NCI-H1417 treated with DMSO at 0.1 percent for 48 hours (cell line): Measurements from ENCODE around the gene CTSF.
"Not testable (repeated sequence)": the region's sequence is repeated elsewhere in the genome, so short reads cannot be mapped to it uniquely, and the experiment has no call there.

Source experiments
- DNase-seq: peaks from one replicate; lab custom pipeline; 2025; lab: John Stamatoyannopoulos, UW

CTSF gene

DNA sequence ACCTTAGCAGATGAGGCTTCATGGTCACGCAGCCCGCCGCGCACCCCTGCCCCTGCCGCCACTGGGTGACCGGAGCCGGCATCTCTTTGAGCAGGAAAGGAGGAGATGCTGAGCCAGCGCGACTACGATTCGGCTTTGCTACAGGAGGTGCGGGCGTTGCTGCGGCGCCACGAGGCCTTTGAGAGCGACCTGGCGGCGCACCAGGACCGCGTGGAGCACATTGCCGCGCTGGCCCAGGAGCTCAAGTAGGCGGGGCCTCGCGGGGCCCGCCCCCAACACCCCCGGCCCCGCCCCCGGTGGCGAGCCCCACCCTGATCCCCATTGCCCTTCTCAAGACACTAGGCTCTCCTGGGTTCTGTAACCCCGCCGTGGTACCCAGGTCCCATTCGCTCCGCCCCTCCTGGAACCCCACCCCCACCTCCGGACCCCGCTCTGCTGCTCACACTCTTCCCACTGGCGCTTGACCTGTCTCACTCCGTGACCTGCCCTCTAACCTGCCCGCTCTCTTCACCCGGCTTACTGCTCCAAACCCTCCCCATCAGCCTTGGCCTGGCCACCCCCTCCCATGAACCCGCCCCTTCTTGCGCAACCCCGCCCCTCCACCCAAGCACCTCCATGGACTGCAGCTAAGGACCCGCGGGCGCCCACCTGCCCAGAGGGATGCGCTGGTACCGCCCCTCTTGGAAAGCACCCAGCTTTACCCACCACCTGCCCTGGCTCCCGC, 9.1 kb downstream of the CTSF start:
- no peak for DNase-seq

DNA sequence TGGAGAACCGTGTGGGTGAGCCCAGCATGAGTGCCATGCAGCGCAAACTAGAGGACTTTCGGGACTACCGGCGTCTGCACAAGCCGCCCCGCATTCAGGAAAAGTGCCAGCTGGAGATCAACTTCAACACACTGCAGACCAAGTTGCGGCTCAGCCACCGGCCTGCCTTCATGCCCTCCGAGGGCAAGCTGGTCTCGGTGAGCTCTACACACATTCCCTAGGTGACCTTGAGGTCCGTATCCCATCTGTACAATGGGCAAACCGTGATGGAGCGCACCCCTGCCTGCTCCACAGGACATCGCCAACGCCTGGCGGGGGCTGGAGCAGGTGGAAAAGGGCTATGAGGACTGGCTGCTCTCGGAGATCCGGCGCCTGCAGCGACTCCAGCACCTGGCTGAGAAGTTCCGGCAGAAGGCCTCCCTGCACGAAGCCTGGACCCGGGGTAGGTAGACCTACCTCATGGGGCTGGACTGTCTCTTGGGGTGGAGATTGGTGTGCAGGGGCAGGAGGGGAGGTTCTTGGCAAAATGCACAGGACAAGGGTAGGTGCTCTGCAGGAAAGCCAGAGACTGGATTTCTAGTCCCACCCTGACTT, 10.6 kb downstream of the CTSF start:
- DNase-seq = no peak

DNA sequence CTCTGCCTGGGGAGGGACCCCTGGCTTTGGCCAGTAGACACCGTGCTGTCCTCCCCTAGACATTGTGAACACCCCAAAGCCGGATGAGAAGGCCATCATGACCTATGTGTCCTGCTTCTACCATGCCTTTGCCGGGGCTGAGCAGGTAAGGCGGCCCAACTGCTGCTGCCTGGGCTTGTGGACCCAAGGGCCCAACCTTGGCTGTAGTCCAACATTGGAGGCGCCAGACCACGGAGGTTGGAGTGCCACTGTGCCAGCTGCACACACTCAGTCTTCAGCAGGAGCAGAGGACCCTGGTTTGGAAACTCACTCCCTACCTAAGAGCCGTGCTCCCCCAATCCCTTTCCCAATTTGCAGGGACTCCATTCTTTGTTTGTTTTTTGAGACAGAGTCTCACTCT, 12.3 kb downstream of the CTSF start:
- DNase-seq = no peak

DNA sequence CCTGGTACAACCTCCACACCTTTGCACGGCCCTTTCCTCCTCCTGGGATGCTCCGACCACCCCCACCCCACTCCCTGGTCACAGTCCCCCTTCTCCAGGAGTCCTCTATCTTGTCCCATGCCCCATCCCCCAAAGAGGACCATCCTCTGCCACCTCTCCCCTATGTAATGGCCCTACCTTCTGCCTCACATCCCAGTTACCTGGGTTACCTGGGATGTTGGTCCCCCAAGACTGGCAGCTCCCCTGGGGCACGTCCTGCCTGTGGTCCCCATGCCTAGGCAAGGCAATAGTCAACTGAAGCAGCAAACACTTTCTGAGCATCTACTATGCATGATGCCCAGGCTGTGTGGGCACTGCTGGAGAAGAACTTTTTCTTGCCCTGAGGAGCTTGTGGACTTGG, 13.0 kb downstream of the CTSF start:
- no peak for DNase-seq

DNA sequence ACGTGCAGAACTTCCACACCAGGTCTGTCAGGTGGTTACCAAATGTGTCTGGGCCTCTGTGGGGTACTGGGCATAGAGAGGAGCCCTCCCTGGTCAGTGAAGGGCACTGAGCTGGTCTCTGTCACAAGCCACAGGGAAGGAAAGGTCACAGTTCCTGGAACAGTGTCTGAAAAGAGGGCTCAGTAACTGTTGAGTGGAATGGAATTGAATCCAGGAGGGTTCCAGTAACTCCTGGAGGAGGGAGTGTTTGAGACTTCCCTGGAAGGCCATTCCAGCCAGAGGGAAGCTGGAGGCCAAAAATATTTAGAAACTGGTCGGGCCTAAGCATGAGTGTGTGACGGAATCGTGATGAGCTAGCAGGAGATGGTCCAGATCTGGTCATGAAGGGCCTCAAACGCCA, 13.8 kb downstream of the CTSF start:
- no peak for DNase-seq

DNA sequence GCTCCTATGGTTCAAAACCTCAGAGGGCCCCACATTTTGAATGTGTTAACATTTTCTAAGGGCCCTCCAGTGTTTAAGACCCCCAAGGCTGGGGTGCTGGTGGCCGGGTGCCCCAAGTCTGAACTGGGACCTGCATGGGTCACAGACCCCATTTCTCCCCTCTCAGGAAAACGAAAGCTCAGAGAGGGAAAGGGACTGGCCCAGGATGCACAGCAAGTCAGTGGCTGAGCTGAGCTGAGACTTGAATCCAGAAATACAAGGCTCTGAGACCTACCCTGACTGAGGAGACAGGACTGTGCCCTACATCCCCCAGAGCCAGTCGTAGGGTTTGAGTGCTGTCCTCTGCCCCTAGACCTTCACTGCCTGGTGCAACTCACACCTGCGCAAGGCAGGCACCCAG, 17.5 kb downstream of the CTSF start:
- no peak for DNase-seq

DNA sequence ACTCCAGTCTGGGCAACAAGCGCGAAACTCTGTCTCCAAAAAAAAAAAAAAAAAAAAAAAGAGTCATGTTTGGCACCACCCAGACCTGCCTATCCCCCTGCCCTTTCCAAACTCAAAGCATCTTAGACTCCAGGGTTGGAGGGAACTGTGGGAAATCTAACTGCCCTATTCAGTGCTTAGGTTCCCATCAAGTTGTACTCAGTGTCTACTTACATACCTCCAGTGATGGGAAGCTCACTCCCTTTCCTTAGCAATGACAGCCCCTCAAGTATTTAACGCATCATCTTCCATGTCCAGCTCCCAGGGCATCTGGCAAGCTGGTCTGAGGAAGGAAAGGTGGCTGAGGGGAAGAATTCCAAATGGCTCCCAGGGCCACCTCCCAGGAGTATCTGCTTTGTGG, 18.7 kb downstream of the CTSF start:
- no peak for DNase-seq

DNA sequence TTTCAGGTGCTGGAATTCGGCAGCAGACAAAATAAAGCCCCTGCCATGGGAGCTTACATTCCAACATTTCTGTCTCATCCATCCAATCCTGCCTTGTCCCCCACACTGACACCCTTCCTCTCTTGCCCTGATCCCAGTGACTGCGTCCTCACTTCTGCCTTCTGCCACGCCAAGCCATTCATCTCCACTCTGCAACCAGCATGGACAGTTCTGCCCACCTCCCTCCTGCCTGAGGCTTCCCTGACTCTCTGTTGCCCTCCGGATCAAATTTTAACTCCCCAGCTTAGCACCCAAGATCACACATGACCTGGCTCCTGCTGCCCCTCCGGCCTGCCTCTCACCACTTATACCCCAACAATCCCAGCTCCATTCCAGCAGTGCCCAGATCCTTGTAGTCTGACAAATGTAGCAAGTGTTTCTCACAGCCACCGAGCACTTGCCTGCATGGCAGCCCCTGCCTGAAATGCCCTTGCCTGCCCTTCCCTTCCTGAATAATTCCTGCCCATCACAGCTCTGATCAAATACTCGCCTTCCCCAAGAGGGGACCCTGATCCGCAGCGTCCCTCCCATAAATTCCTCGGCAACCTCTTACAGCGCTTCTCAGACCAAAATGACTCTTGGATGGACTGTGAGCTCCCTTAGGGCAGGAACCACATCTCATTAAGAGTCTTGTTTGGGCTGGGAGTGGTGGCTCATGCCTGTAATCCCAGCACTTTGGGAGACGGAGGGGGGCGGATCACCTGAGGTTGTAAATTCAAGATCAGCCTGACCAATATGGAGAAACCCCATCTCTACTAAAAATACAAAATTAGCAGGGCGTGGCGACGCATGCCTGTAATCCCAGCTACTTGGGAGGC, 19.4 kb downstream of the CTSF start:
- no peak for DNase-seq

DNA sequence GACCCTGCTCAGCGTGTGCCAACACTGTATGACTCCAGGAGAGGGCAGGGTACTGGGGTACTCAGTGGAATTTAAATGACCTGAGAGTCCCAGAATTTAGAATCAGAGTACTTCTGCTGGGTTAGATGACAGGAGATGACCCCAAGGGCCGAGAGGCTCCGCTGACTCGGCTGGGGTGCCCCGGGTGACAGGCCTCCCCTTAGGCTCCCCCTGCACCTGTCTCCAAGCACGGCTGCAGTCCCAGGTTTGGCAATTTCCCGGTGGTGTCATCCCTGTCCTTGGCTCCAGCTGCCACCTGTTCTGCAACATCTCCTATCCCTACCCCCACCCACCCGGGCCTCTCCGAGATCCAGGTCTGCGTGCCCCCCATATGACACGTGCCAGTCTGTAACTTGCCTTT, 20.4 kb downstream of the CTSF start:
- no peak for DNase-seq

DNA sequence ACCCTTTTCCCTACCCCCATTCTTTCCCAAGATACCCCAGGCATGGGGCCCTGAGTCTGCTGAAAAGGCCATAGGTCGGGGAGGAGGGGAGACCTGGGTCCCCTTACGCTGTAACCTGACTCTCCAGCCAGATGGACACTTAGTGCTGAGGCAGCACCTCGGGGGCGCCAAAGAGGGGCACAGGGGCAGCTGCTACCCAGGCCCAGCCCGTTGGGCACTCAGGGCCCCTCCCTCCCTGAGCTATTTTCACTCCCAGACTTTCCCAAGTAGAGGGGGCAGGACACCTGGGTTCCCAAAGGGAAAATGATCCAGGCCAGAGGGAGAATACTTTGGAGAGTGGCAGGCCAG, 20.8 kb downstream of the CTSF start:
- no peak for DNase-seq

DNA sequence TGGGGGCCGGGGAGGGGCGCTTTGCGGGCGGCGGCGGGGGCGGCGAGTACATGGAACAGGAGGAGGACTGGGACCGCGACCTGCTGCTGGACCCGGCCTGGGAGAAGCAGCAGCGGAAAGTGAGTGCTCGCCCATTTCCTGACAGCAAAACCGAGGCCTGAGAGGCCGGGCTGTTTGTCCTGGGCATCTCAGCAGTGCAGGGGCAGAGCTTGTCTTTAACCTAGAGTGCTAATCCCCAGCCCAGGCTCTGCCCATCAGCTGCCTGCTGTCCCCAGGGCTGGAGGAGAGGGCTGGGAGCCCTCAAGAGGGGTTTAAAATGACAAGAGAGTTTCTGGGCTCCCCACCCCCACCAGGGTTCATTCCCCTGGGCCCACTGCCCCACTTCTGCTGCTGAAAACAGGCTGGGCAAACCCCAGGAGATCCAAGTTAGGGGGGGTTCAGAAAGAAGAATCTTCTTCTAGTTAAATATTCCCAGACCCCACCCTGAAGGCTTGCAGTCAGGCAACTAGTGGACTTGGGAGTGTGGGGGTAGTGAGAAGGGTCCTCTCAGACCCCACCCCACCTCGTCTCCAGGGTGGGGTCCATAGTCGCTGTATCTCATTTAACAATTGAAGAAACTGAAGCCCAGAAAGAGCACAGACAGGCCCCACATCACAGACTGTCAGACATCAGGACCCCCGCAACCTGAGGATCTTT, 21.3 kb downstream of the CTSF start:
- no peak for DNase-seq

DNA sequence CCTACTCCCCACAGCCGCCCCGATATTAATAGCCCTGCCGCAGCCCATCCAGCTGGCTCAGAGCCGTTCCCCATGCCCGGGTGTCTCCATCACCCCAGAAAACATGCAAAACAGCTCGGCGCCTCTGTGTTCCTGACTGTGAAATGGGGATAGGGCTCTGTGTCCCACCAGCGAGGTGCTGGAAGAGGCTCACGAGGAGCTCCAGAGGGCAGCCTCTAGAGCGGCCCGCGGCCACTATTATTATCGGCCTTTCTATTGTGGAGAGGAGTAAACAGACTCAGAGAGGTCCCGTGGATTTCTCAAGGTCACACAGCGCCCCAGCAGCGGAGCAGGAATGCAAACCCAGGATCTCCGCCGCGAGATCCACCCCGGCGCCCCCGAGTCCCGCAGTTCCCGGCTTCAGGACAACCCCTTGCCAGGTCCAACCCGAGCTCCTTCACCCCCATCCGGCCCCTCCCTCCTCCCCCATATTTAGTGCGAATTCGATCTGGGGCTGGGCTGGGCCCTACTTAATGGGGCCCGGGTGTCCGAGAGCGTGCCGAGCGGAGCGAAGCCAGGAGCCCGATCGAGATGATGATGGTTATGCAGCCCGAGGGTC, 21.9 kb downstream of the CTSF start, which contains the start of gene ACTN3:
Gene ACTN3, plus strand, starts transcription at position 536 of the 598 bp plus-strand sequence. Its CDS starts 35 bp downstream, at position 571.
- DNase-seq = no peak

DNA sequence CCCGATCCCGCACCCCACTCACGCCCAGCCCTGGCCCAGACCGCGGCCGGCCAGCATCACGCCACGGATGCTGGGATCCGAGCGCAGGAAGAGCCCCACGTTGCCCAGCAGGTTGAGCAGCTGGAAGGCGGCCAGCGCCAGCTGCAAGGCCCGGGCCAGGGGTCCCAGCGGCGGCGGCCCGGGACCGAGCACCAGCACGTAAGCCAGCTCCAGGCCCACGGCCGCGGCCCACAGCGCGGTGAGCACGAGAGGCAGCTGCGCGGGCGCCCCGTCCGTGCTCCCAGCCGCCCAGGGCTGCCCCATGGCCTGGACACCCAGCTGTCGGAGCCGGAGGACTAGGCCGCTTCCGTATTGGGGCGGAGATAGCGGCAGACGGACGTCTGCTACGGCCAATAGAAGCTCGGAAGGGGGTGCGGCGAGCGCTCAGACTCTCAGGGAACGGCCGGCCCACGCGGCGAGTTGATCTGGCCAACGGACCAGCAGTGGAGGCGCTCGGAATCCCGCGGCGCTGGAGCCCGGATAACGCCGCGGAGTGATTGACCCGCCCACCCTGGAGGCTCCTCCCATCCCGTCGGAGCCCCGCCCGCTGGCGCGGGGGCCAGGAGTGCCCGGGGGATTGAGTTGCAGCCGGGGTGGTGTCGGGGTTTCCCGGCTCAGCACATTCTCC, 22.6 kb downstream of the CTSF start, which contains the start of gene ZDHHC24:
Gene ZDHHC24, minus strand, starts transcription at position 348 of the 667 bp plus-strand sequence. Its CDS starts 45 bp downstream, at position 303.
- DNase-seq = peak; percentile 85

DNA sequence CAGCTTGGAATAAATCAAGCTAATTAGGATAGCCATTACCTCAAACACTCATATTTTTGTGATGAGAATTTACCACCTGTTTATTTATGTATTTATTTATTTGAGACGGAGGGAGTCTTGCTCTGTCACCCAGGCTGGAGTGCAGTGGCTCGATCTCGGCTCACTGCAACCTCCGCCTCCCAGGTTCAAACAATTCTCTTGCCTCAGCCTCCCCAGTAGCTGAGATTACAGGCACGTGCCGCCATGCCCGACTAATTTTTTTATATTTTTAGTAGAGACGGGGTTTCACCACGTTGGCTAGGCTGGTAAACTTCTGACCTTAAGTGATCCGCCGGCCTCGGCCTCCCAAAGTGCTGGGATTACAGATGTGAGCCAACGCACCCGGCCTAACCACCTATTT, 23.5 kb downstream of the CTSF start:
- not testable (repeated sequence) for DNase-seq

DNA sequence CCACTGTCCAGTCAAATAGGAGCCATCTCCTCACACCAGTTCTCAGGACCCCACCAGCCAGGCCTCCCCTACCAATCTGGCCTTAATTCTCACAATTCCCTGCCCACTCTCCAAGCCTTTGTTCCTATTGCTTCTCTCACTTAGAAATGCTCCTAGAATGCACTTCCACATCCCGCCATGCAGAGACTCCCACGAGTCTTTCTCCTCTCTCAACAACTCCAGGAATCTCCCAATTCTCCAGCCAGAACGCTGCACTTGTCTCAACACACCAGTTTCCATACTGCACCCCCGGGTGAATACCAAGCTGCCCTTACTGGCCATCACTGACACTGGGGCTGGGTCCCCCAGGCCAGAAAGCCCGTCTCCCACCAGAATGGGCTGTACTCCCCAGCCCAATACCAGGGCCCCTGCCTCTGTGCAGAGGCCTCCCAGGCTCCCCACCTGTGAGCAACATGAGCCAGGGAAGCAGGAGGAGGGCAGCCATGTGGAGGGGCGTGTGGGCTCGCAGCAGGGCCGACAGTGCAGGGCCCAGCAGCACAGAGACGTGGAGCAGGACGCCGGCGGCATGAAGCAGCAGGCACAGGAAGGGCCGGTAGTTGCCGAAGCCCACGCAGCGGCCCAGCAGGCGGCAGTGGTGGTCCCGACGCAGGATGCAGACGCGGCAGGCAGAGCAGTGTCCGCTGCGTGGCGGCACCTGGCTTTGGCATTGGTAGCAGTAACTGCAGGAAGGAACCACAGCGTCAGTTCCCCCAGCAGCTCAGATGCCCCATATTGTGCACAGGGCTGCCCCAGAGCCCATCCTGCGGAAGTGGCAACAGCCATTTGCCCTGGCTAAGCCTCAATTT, 24.9 kb downstream of the CTSF start:
- no peak for DNase-seq

DNA sequence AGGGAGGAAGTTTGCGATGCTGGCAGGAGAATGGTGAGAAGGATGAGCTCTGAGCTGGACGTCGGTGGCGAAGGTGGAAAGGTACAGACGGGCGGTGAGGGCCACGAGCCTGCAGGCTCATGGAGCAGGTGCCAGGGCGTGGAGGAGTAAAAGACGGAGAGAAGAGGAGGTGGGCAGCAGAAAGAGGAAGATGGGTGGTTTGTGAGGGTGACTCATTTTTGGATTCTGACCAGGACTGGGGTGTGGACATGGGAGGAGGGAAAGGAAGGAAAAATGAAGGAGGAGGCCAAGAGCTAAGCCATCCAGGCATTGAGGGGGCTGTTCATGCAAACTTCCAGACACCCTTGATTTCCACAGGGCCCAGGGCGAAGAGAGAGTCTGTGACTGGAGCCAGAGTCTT, 26.0 kb downstream of the CTSF start:
- no peak for DNase-seq

DNA sequence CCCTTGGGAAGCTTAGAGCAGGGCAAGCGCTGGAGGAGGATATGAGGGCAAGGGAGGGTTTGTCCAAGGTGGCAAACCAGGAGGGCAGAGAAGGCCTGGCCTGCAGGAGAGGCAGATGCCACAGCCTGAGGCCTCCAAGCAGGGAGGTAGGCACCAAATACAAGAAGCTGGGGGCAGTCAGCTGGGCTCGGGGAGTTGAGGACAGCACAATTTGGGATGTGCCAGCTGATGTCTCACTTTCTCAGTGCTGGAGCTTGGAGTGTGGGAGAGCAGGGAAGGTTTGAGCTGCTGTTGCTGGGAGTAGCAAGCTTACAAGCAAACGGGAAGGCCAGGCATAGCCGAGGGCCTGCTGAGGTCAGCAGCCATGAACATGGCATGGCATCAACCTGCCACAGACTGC, 26.5 kb downstream of the CTSF start:
- no peak for DNase-seq

DNA sequence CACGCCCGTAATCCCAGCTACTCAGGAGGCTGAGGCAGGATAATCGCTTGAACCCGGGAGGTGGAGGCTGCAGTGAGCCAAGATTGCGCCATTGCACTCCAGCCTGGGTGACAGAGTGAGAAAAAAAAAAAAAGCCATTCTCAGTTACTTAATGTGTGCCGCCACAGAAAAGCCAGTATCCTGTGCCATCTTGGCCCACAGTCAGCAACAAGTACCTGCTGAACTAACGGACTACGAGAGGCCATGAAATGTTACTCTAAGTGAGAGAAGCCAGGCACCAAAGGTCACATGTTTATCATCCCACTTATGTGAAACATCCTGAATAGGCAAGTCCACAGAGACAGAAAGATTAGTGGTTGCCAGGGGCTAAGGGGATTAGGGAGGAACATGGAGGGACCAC, 27.8 kb downstream of the CTSF start:
- not testable (repeated sequence) for DNase-seq

DNA sequence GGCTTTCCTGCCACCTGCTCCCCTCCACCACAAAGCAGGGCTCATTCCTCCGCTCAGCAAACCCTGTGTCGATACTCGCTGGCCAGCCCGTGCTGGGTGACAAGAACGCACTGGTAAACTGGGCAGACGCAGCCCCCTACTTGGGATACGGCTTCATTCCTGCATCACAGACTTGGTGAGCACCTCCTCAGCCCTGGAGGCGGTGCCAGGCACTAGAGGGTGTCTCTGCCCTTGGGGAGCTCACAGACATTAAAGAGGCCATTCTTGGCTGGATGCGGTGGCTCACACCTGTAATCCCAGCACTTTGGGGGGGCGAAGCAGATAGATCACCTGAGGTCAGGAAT, 28.6 kb downstream of the CTSF start:
- DNase-seq = no peak

DNA sequence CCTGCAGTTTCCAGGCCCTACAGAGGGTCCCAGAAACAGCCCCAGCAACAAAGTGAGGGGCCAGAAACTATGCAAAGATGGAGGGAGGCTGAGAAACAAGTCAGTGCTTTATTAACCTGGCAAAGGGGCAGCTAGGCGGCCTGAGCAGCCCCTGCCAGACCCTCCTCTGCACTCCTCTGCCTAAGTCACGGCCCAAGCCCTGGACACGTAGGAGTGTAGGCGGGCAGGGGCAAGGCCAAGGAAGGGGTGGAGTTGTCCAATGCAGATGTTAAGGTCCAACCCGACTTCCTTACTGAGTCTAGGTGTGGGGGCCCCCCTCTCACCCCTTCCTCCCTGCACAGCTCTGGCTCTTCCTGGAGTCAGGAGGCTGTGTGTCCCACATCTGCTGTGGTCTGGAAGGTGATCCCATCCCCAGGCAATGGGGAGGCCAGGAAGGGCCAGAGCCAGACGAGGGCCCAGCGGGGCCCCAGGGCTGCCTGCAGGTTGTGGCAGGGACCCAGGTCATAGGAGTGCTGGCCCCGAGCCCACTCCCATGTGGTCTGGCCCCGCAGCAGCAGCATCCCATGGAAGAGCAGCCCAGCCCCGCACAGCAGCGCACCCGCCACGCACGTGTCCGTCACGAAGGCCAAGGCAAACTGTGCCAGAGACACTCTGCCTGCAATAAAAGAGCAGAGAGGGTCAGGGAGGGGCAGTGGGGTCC, 29.1 kb downstream of the CTSF start:
- no peak for DNase-seq
